Mesenchymal stem cell (in vitro differentiated cells and primary cell): ENCODE measurements around the gene LEMD2.

Source experiments
- DNase-seq: peaks from one replicate; pipeline ENCODE4 v3.0.0-alpha.2; 2013
- H2AFZ ChIP-seq: one replicate; pipeline ENCODE4 v1.6.1; 2013; ENCODE audit warnings: low read depth, mild to moderate bottlenecking, control low read depth, inconsistent platforms, low read length, moderate library complexity
- H2AK5ac ChIP-seq: 2 replicates; pipeline ENCODE4 v1.6.1; 2013; ENCODE audit warnings: low read length, moderate library complexity, mild to moderate bottlenecking, inconsistent platforms; ENCODE audit not compliant: severe bottlenecking
- H2BK120ac ChIP-seq: one replicate; pipeline ENCODE4 v1.6.1; 2013; ENCODE audit warnings: low read depth, mild to moderate bottlenecking, inconsistent platforms, low read length, moderate library complexity
- H2BK12ac ChIP-seq, 2 experiments: one replicate each; pipeline ENCODE4 v1.6.1; 2013; ENCODE audit warnings: inconsistent platforms in 2 of 2, low read length in 2 of 2, mild to moderate bottlenecking in 2 of 2, moderate library complexity in 2 of 2, control low read depth in 1 of 2
- H2BK15ac ChIP-seq: one replicate; pipeline ENCODE4 v1.6.1; 2013; ENCODE audit warnings: mild to moderate bottlenecking, low read depth, inconsistent platforms; ENCODE audit not compliant: poor library complexity, severe bottlenecking
- H2BK5ac ChIP-seq: 2 replicates; pipeline ENCODE4 v1.6.1; 2013; ENCODE audit warnings: low read depth, mild to moderate bottlenecking, low read length, control low read depth, inconsistent platforms; ENCODE audit not compliant: poor library complexity, severe bottlenecking
- H3K14ac ChIP-seq, 2 experiments: one replicate each; pipeline ENCODE4 v1.6.1; 2013; ENCODE audit warnings: inconsistent platforms in 2 of 2, low read length in 2 of 2, control low read depth in 1 of 2, mild to moderate bottlenecking in 1 of 2, moderate library complexity in 1 of 2
- H3K18ac ChIP-seq, 2 experiments: one replicate each; pipeline ENCODE4 v1.6.1; 2013; ENCODE audit warnings: inconsistent platforms in 2 of 2, low read length in 2 of 2, control low read depth in 1 of 2, low read depth in 1 of 2, mild to moderate bottlenecking in 1 of 2
- H3K23ac ChIP-seq, 2 experiments: one replicate each; pipeline ENCODE4 v1.6.1; 2013; ENCODE audit warnings: inconsistent platforms in 2 of 2, low read length in 2 of 2, mild to moderate bottlenecking in 2 of 2, moderate library complexity in 2 of 2, control low read depth in 1 of 2
- H3K27ac ChIP-seq: 2 replicates; pipeline ENCODE4 v1.5.1; 2013; ENCODE audit warnings: mild to moderate bottlenecking, moderate library complexity, low read length, control low read depth, inconsistent platforms; ENCODE audit not compliant: poor library complexity, severe bottlenecking
- H3K27me3 ChIP-seq, 2 experiments: 2 replicates each; pipeline versions ENCODE4 v1.6.1 to v1.7.0; 2013; ENCODE audit warnings: low read length in 2 of 2, mild to moderate bottlenecking in 2 of 2, moderate library complexity in 2 of 2, control low read depth in 1 of 2, inconsistent platforms in 1 of 2; ENCODE audit not compliant: control insufficient read depth in 1 of 2, insufficient read depth in 1 of 2
- H3K36me3 ChIP-seq, 2 experiments: 2 replicates each; pipeline versions ENCODE4 v1.6.1 to v1.7.0; 2013; ENCODE audit warnings: low read length in 2 of 2, control low read depth in 1 of 2, inconsistent platforms in 1 of 2, low read depth in 1 of 2, mild to moderate bottlenecking in 1 of 2; ENCODE audit not compliant: insufficient read depth in 2 of 2, control insufficient read depth in 1 of 2
- H3K4ac ChIP-seq, 2 experiments: one replicate each; pipeline ENCODE4 v1.6.1; 2013; ENCODE audit warnings: inconsistent platforms in 2 of 2, low read length in 2 of 2, mild to moderate bottlenecking in 2 of 2, moderate library complexity in 2 of 2, control low read depth in 1 of 2, low read depth in 1 of 2
- H3K4me1 ChIP-seq: 2 replicates; pipeline ENCODE4 v1.6.1; 2013; ENCODE audit warnings: low read depth, low read length, control low read depth; ENCODE audit not compliant: control insufficient read depth, insufficient read depth
- H3K4me2 ChIP-seq: 2 replicates; pipeline ENCODE4 v1.6.1; 2013; ENCODE audit warnings: low read length, mild to moderate bottlenecking, inconsistent platforms; ENCODE audit not compliant: poor library complexity, severe bottlenecking
- H3K4me3 ChIP-seq, 2 experiments: 2 replicates each; pipeline versions ENCODE4 v1.5.1 to v1.7.0; 2013; ENCODE audit warnings: low read length in 2 of 2, mild to moderate bottlenecking in 2 of 2, control low read depth in 1 of 2, low read depth in 1 of 2; ENCODE audit not compliant: insufficient read depth in 1 of 2
- H3K79me1 ChIP-seq: replicated peaks from 2 replicates; pipeline ENCODE4 v1.6.1; 2013; ENCODE audit warnings: mild to moderate bottlenecking, control low read depth, low read length, inconsistent platforms; ENCODE audit not compliant: poor library complexity, severe bottlenecking
- H3K9ac ChIP-seq: 2 replicates; pipeline ENCODE4 v1.7.0; 2013; ENCODE audit warnings: mild to moderate bottlenecking, low read length, moderate library complexity
- H3K9me3 ChIP-seq: 2 replicates; pipeline ENCODE4 v1.7.0; 2013; ENCODE audit warnings: mild to moderate bottlenecking, low read length; ENCODE audit not compliant: control insufficient read depth
- H4K8ac ChIP-seq: one replicate; pipeline ENCODE4 v1.6.1; 2013; ENCODE audit warnings: inconsistent platforms, mild to moderate bottlenecking, low read length, moderate library complexity
- H4K91ac ChIP-seq: one replicate; pipeline ENCODE4 v1.6.1; 2013; ENCODE audit warnings: mild to moderate bottlenecking, low read length, inconsistent platforms
- WGBS: methylation state at CpG from one replicate; pipeline ENCODE4 v1.1.7; 2013; ENCODE audit warnings: mixed read lengths; 5-methylcytosine and 5-hydroxymethylcytosine counted together

The LEMD2 gene

GRCh38 chr6:33750244-33750991 is 38.5 kb downstream of the LEMD2 start:
- Histone ChIP-seq H4K8ac (peak overlapping the region; percentile 68), H2AFZ (no peak overlapping the region), H2BK120ac (peak overlapping the region; percentile 35), H3K18ac (peak overlapping the region; percentile 40 to 75), H3K14ac (no peak overlapping the region), H3K27me3 (peaks cover 0 to 70% of the 10 kb centered on the region in 2 experiments), H3K36me3 (no peaks in the 10 kb centered on the region), H2AK5ac (peak overlapping the region; percentile 41), H3K4me2 (no peak overlapping the region), H2BK15ac (peak overlapping the region; percentile 85), H3K23ac (no peak overlapping the region), H3K4me3 (no peak overlapping the region), H3K4me1 (peaks cover 53% of the 10 kb centered on the region), H3K9me3 (no peaks in the 10 kb centered on the region), H3K79me1 (no peaks in the 10 kb centered on the region), H3K4ac (peak overlapping the region in 1 of 2 experiments; percentile 70), H3K9ac (no peak overlapping the region), H4K91ac (peak overlapping the region; percentile 70), H3K27ac (no peak overlapping the region), H2BK12ac (peak overlapping the region; percentile 72 to 88), H2BK5ac (no peak overlapping the region)
- WGBS: 64% methylated on average over 10 of the region's 11 CpGs
- DNase-seq: peak; percentile 56

DNA sequence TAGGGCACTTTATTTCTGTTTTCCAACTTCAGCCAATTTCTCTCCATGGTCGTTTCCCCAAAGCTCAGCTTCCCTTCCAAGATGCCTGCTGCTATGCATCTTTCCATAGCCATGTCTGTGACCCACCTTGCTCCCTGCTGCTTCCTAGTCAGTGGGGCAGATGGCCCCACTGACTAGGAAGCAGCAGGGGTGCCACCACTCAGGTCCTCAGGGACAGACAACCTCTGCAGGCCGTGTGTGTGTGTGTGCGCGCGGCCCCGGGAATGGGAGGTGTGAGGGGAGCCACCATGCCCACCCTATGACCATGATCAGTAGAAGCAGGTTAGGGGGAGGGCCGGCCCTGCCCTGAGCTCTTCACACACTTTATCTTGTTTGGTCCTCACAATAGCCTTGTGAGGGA is 39.5 kb downstream of the LEMD2 start:
- Histone ChIP-seq H2AK5ac (no peak overlapping the region), H2BK12ac (peak overlapping the region; percentile 11 to 20), H3K4me2 (no peak overlapping the region), H2BK15ac (peak overlapping the region; percentile 19), H3K4ac (no peak overlapping the region), H3K14ac (no peak overlapping the region), H3K4me1 (peaks cover 53% of the 10 kb centered on the region), H3K23ac (no peak overlapping the region), H4K8ac (no peak overlapping the region), H3K9me3 (no peaks in the 10 kb centered on the region), H2BK5ac (no peak overlapping the region), H3K27ac (no peak overlapping the region), H3K36me3 (no peaks in the 10 kb centered on the region), H3K18ac (no peak overlapping the region), H2AFZ (no peak overlapping the region), H3K27me3 (peaks cover 0 to 70% of the 10 kb centered on the region in 2 experiments), H2BK120ac (no peak overlapping the region), H3K4me3 (no peak overlapping the region), H3K79me1 (no peaks in the 10 kb centered on the region), H3K9ac (no peak overlapping the region), H4K91ac (no peak overlapping the region)
- no peak for DNase-seq
- WGBS: 89% methylated on average over 7 of the region's 7 CpGs

- H2BK120ac ChIP-seq: no peak overlapping the region
- H3K27ac ChIP-seq: no peak overlapping the region
- H3K4me2 ChIP-seq: no peak overlapping the region
- no peak overlapping the region for H3K4me3 ChIP-seq
- H3K23ac ChIP-seq: no peak overlapping the region
- peaks cover 0 to 72% of the 10 kb centered on the region in 2 experiments for H3K27me3 ChIP-seq
- H3K4ac ChIP-seq: no peak overlapping the region
- peak overlapping the region; percentile 46 for H2BK5ac ChIP-seq
- peak overlapping the region; percentile 6 for H2BK15ac ChIP-seq
- peak overlapping the region; percentile 83 for H2AK5ac ChIP-seq
- H3K9ac ChIP-seq: no peak overlapping the region
- no peak overlapping the region for H2AFZ ChIP-seq
- peak overlapping the region; percentile 75 for H4K91ac ChIP-seq
- H3K14ac ChIP-seq: no peak overlapping the region
- DNase-seq: no peak
- H3K79me1 ChIP-seq: no peaks in the 10 kb centered on the region
- no peak overlapping the region for H3K18ac ChIP-seq
- peak overlapping the region in 1 of 2 experiments; percentile 91 for H2BK12ac ChIP-seq
- H4K8ac ChIP-seq: no peak overlapping the region
- whole genome bisulfite sequencing: 96% methylated on average over 4 of the region's 4 CpGs
- H3K9me3 ChIP-seq: no peaks in the 10 kb centered on the region
- no peaks in the 10 kb centered on the region for H3K36me3 ChIP-seq
- peaks cover 58% of the 10 kb centered on the region for H3K4me1 ChIP-seq
These were observed 40.1 kb downstream of the LEMD2 start for GRCh38 chr6:33748841-33749240.

GRCh38 chr6:33747823-33748222 is 41.1 kb downstream of the LEMD2 start:
- Histone ChIP-seq H2AFZ (no peak overlapping the region), H3K79me1 (peaks cover 2% of the 10 kb centered on the region), H3K27ac (no peak overlapping the region), H3K9ac (no peak overlapping the region), H4K8ac (no peak overlapping the region), H3K4ac (peak overlapping the region in 1 of 2 experiments; percentile 80), H2BK12ac (peak overlapping the region; percentile 6 to 95), H3K18ac (peak overlapping the region; percentile 29 to 99), H3K9me3 (no peaks in the 10 kb centered on the region), H3K4me1 (peaks cover 60% of the 10 kb centered on the region), H3K14ac (no peak overlapping the region), H4K91ac (peak overlapping the region; percentile 55), H3K23ac (no peak overlapping the region), H2AK5ac (peak overlapping the region; percentile 19), H3K4me3 (no peak overlapping the region), H3K4me2 (no peak overlapping the region), H2BK15ac (no peak overlapping the region), H2BK5ac (no peak overlapping the region), H2BK120ac (no peak overlapping the region), H3K27me3 (peaks cover 0 to 75% of the 10 kb centered on the region in 2 experiments), H3K36me3 (peaks cover 0 to 2% of the 10 kb centered on the region in 2 experiments)
- 98% methylated on average over 5 of the region's 5 CpGs for WGBS
- no peak for DNase-seq
